ENCODE data around the gene ADGRF1.

DNA sequence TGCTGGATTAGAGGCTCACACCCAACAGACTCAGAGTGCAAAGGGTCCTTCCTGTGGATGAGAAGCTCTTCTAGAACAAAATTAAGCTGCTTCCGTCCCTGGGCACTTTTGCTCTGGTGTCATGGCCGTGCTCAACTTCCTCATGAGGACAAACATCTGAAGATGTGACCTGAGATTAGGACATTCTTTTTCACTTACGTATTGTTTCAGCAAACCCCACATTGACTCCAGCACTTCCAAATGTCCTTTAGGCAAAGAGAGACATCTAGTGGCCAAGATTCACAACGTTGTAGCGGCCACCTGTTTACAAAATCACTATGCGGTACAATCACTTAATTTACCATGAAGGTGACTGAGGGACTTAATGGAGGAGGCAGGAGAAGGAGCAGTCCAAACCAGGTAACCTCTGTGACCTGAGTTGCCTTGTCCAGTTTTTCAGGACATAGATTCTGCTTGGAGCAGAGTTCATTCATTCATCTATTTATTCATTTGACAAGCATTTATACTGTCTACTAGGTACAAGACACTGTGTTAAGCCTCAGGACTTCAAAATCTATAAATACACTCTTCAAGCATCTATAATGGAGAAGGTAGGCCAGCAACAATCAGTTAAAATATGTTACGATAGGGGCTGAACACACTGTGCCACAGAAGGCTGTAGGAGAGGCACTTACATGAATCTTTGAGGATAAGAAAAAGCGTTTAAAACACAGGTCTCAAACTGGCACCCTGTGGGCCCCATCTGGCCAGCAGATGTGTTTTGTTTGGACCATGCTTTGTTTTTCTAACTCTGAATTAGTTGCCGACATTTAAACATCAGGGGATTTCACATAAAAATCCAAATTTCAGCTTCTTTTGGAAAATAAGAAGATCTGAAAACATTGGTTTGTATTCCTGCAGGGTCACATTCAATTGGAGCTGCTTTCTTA is 5.6 kb upstream of the ADGRF1 start:
- TF ChIP-seq CTCF (IDR thresholded peaks at IDR 0.05 in 4 of 5, conservative IDR thresholded peaks at IDR 0.05 in 1 of 5) (peak; percentile 56 to 77 (median 63)), POLR2A (IDR thresholded peaks at IDR 0.05) (no peak)
